Measurements from ENCODE around the gene RFESD. TPM values are rescaled to one million over a fixed set of nuclear protein-coding genes. Genes with fewer than 3 reads are reported as not detected.
A peak's percentile ranks its signal among the peaks of the same experiment; 100 is the strongest.
"Not testable (repeated sequence)": the region's sequence is repeated elsewhere in the genome, so short reads cannot be mapped to it uniquely, and the experiment has no call there.

RFESD gene
- total RNA-seq, 5 donors from 2014 or later (not counting 1 experiment from before 2014, with no cell fraction given), result 4.2 to 8.3 (median 5.6) TPM

GRCh38 chr5:95631991-95632675, 14.4 kb upstream of the RFESD start:
- H3K36me3 Mint-ChIP-seq, result peaks cover 2% of the 10 kb centered on the region
- CTCF ChIA-PET, result interaction anchor here (0.6 to 2.6 kb wide), 9 partner anchors 9 to 175 kb away, joined by 3 to 26 read pairs (median 4); partner anchors contain the start of genes RFESD (in 2 of the 2), ARSK (in 1 of the 2) and SKIC3 (in 1 of the 2)

DNA sequence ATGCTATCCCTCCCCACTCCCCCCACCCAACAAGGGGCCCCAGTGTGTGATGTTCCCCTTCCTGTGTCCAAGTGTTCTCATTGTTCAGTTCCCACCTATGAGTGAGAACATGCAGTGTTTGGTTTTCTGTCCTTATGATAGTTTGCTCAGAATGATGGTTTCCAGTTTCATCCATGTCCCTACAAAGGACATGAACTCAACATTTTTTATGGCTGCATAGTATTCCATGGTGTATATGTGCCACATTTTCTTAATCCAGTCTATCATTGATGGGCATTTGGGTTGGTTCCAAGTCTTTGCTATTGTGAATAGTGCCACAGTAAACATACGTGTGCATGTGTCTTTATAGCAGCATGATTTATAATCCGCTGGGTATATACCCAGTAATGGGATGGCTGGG, 13.6 kb upstream of the RFESD start:
- H3K4me1 ChIP-seq (ENCODE audit: control insufficient read depth in 1 of 2, extremely low read depth in 1 of 2, insufficient read depth in 2 of 2, low read length in 2 of 2), result peaks cover 7 to 11% of the 10 kb centered on the region in 2 experiments
- no CpG with 5 or more reads among the region's 2 CpGs for WGBS (ENCODE audit: insufficient coverage)
- H3K27me3 Mint-ChIP-seq; POLR2A ChIA-PET; H3K4me3 ChIP-seq (ENCODE audit: control insufficient read depth in 1 of 2, extremely low read depth in 1 of 2, low read length in 1 of 2); H3K4me3 Mint-ChIP-seq; H3K27ac ChIP-seq (ENCODE audit: low read length); ATAC-seq (replicated peaks in 1 of 4); H3K27me3 ChIP-seq (replicated peaks in 1 of 2; ENCODE audit: control insufficient read depth in 2 of 2, extremely low read depth in 1 of 2, insufficient read depth in 2 of 2, low read length in 1 of 2); H3K36me3 ChIP-seq (ENCODE audit: control insufficient read depth in 2 of 2, extremely low read depth in 1 of 2, insufficient read depth in 1 of 2, low read length in 1 of 2); H3K36me3 Mint-ChIP-seq; H3K9me3 ChIP-seq; DNase-seq; H3K9me3 Mint-ChIP-seq: not testable (repeated sequence)
- Mint-ChIP-seq H3K27ac (peak overlapping the region; percentile 61 to 69), H3K4me1 (peaks cover 24 to 31% (median 26%) of the 10 kb centered on the region in 3 donors)
- CTCF ChIA-PET, result interaction anchor here in 1 of 2 donors (2.6 kb wide), 1 partner anchor 10 kb away, joined by 26 read pairs; no protein-coding TSS in a partner anchor

More at GRCh38 chr5:95631991-95632675, 14.4 kb upstream of the RFESD start:
- peak overlapping the region; percentile 77 for H3K27ac ChIP-seq (ENCODE audit: low read length)
- peak overlapping the region in 2 of 3 donors; percentile 46 to 48 for H3K4me3 Mint-ChIP-seq
- ATAC-seq (replicated peaks in 1 of 4) (peak; percentile 99 to 100 (median 100)), DNase-seq (peak; percentile 37 to 80 (median 62))
- peak overlapping the region; percentile 90 to 98 for H3K27ac Mint-ChIP-seq
- no peak overlapping the region for H3K4me3 ChIP-seq (ENCODE audit: control insufficient read depth in 1 of 2, extremely low read depth in 1 of 2, low read length in 1 of 2)
- H3K9me3 ChIP-seq, result no peaks in the 10 kb centered on the region
- peaks cover 24 to 31% (median 26%) of the 10 kb centered on the region in 3 donors for H3K4me1 Mint-ChIP-seq
- no peaks in the 10 kb centered on the region for H3K36me3 ChIP-seq (ENCODE audit: control insufficient read depth in 2 of 2, extremely low read depth in 1 of 2, insufficient read depth in 1 of 2, low read length in 1 of 2)
- POLR2A ChIA-PET, result interaction anchor here (0.5 to 2.2 kb wide), 4 partner anchors 9 to 332 kb away, joined by 3 to 17 read pairs (median 8); partner anchors contain the start of gene RFESD (in 1 of the 2)
- no peaks in the 10 kb centered on the region for H3K27me3 Mint-ChIP-seq
- peaks cover 0 to 5% (median 0%) of the 10 kb centered on the region in 3 donors for H3K9me3 Mint-ChIP-seq
- peaks cover 7 to 11% of the 10 kb centered on the region in 2 experiments for H3K4me1 ChIP-seq (ENCODE audit: control insufficient read depth in 1 of 2, extremely low read depth in 1 of 2, insufficient read depth in 2 of 2, low read length in 2 of 2)
- H3K27me3 ChIP-seq (replicated peaks in 1 of 2; ENCODE audit: control insufficient read depth in 2 of 2, extremely low read depth in 1 of 2, insufficient read depth in 2 of 2, low read length in 1 of 2), result peaks cover 0 to 2% of the 10 kb centered on the region in 2 experiments
- WGBS (ENCODE audit: insufficient coverage), result 0% methylated on average over 1 of the region's 4 CpGs

- Histone ChIP-seq H3K4me3 (ENCODE audit: control insufficient read depth in 1 of 2, extremely low read depth in 1 of 2, low read length in 1 of 2) (no peak overlapping the region), H3K4me1 (ENCODE audit: control insufficient read depth in 1 of 2, extremely low read depth in 1 of 2, insufficient read depth in 2 of 2, low read length in 2 of 2) (peaks cover 7 to 11% of the 10 kb centered on the region in 2 experiments), H3K9me3 (no peaks in the 10 kb centered on the region), H3K36me3 (ENCODE audit: control insufficient read depth in 2 of 2, extremely low read depth in 1 of 2, insufficient read depth in 1 of 2, low read length in 1 of 2) (no peaks in the 10 kb centered on the region), H3K27ac (ENCODE audit: low read length) (no peak overlapping the region), H3K27me3 (replicated peaks in 1 of 2; ENCODE audit: control insufficient read depth in 2 of 2, extremely low read depth in 1 of 2, insufficient read depth in 2 of 2, low read length in 1 of 2) (peaks cover 0 to 2% of the 10 kb centered on the region in 2 experiments)
- POLR2A ChIA-PET, result no interaction called here
- peaks cover 3 to 6% of the 10 kb centered on the region in 2 donors for H3K27me3 Mint-ChIP-seq
- peaks cover 26 to 31% (median 30%) of the 10 kb centered on the region in 3 donors for H3K4me1 Mint-ChIP-seq
- H3K36me3 Mint-ChIP-seq, result peaks cover 2% of the 10 kb centered on the region
- no peak for DNase-seq
- WGBS (ENCODE audit: insufficient coverage), result no CpG with 5 or more reads among the region's 3 CpGs
- no peak overlapping the region for H3K4me3 Mint-ChIP-seq
- peak overlapping the region in 1 of 2 donors; percentile 52 for H3K27ac Mint-ChIP-seq
- CTCF ChIA-PET, result no interaction called here
- ATAC-seq (replicated peaks in 1 of 4), result no peak
- peaks cover 0 to 5% (median 0%) of the 10 kb centered on the region in 3 donors for H3K9me3 Mint-ChIP-seq
Observed at GRCh38 chr5:95633671-95634070, 12.9 kb upstream of the RFESD start.

DNA sequence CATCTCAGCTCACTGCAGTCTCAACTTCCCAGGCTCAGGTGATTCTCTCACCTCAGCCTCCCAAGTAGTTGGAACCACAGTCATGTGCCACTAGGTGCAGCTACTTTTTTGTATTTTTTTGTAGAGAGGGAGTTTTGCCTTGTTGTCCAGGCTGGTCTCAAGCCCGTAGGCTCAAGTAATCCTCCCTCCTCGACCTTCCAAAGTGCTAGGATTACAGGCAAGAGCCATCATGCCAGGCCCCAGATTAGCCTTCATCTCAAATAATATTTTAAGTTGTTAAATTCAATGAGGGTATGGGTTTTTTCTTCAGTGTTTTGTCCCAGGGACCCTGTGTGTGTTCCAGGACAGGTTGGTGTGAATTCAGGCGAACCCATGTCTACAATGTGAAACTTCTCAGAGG, 12.5 kb upstream of the RFESD start:
- H3K36me3 ChIP-seq (ENCODE audit: control insufficient read depth in 2 of 2, extremely low read depth in 1 of 2, insufficient read depth in 1 of 2, low read length in 1 of 2), result no peaks in the 10 kb centered on the region
- peaks cover 0 to 2% of the 10 kb centered on the region in 2 experiments for H3K27me3 ChIP-seq (replicated peaks in 1 of 2; ENCODE audit: control insufficient read depth in 2 of 2, extremely low read depth in 1 of 2, insufficient read depth in 2 of 2, low read length in 1 of 2)
- no peak for ATAC-seq (replicated peaks in 1 of 4)
- no peak overlapping the region for H3K4me3 ChIP-seq (ENCODE audit: control insufficient read depth in 1 of 2, extremely low read depth in 1 of 2, low read length in 1 of 2)
- peaks cover 7 to 11% of the 10 kb centered on the region in 2 experiments for H3K4me1 ChIP-seq (ENCODE audit: control insufficient read depth in 1 of 2, extremely low read depth in 1 of 2, insufficient read depth in 2 of 2, low read length in 2 of 2)
- no CpG with 5 or more reads among the region's 3 CpGs for WGBS (ENCODE audit: insufficient coverage)
- Mint-ChIP-seq H3K36me3 (peaks cover 2% of the 10 kb centered on the region), H3K4me3 (no peak overlapping the region), H3K27me3 (peaks cover 4 to 9% of the 10 kb centered on the region in 2 donors), H3K9me3 (peaks cover 0 to 5% (median 0%) of the 10 kb centered on the region in 3 donors), H3K27ac (no peak overlapping the region), H3K4me1 (peaks cover 26 to 33% (median 31%) of the 10 kb centered on the region in 3 donors)
- H3K27ac ChIP-seq (ENCODE audit: low read length), result no peak overlapping the region
- ChIA-PET CTCF (no interaction called here), POLR2A (no interaction called here)
- DNase-seq, result no peak
- H3K9me3 ChIP-seq, result no peaks in the 10 kb centered on the region

GRCh38 chr5:95638632-95639031, 7.9 kb upstream of the RFESD start:
- Histone ChIP-seq H3K4me1 (ENCODE audit: control insufficient read depth in 1 of 2, extremely low read depth in 1 of 2, insufficient read depth in 2 of 2, low read length in 2 of 2) (no peaks in the 10 kb centered on the region), H3K9me3 (no peaks in the 10 kb centered on the region), H3K27me3 (replicated peaks in 1 of 2; ENCODE audit: control insufficient read depth in 2 of 2, extremely low read depth in 1 of 2, insufficient read depth in 2 of 2, low read length in 1 of 2) (peaks cover 0 to 2% of the 10 kb centered on the region in 2 experiments), H3K36me3 (ENCODE audit: control insufficient read depth in 2 of 2, extremely low read depth in 1 of 2, insufficient read depth in 1 of 2, low read length in 1 of 2) (no peaks in the 10 kb centered on the region), H3K27ac (ENCODE audit: low read length) (no peak overlapping the region), H3K4me3 (ENCODE audit: control insufficient read depth in 1 of 2, extremely low read depth in 1 of 2, low read length in 1 of 2) (no peak overlapping the region)
- H3K4me3 Mint-ChIP-seq, result no peak overlapping the region
- H3K4me1 Mint-ChIP-seq, result peaks cover 2 to 9% (median 3%) of the 10 kb centered on the region in 3 donors
- H3K27ac Mint-ChIP-seq, result no peak overlapping the region
- no peaks in the 10 kb centered on the region for H3K9me3 Mint-ChIP-seq
- DNase-seq (no peak), ATAC-seq (replicated peaks in 1 of 4) (no peak)
- ChIA-PET POLR2A (no interaction called here), CTCF (no interaction called here)
- no peaks in the 10 kb centered on the region for H3K36me3 Mint-ChIP-seq
- WGBS (ENCODE audit: insufficient coverage), result 62% methylated on average over 3 of the region's 3 CpGs
- peaks cover 8 to 9% of the 10 kb centered on the region in 2 donors for H3K27me3 Mint-ChIP-seq

DNA sequence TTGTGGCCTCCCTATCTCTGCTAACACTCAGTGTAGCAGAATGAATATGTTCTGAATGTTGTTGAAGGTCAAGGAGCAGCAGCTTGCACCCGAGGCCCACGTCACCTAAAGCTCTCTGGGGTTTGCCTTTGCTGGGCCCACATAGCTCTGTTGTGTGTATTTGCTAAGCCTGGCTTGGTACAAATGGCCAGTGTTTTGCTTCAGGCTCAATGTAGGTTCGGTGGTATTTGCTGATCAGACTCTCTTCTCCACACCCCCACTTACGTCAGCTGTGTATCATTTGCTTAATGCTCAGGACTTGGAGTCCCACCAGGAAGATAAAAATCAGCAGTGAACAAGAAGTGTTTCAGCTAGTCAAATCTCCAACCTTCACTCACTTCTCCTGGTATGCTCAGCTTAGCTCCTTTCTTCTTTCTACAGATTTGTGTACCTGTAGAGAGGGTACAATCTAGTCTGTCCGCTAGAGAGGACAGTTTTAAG, 4.8 kb upstream of the RFESD start:
- H3K4me3 ChIP-seq (ENCODE audit: control insufficient read depth in 1 of 2, extremely low read depth in 1 of 2, low read length in 1 of 2), result no peak overlapping the region
- Mint-ChIP-seq H3K4me1 (peaks cover 17 to 31% (median 22%) of the 10 kb centered on the region in 3 donors), H3K4me3 (no peak overlapping the region), H3K27ac (no peak overlapping the region), H3K27me3 (peaks cover 8 to 9% of the 10 kb centered on the region in 2 donors), H3K9me3 (no peaks in the 10 kb centered on the region), H3K36me3 (no peaks in the 10 kb centered on the region)
- peaks cover 6 to 11% of the 10 kb centered on the region in 2 experiments for H3K4me1 ChIP-seq (ENCODE audit: control insufficient read depth in 1 of 2, extremely low read depth in 1 of 2, insufficient read depth in 2 of 2, low read length in 2 of 2)
- ChIA-PET POLR2A (no interaction called here), CTCF (interaction anchor here (0.6 to 1.7 kb wide), 5 partner anchors 10 to 139 kb away, joined by 3 to 5 read pairs (median 4); no protein-coding TSS in a partner anchor)
- ATAC-seq (replicated peaks in 1 of 4) (no peak), DNase-seq (no peak)
- H3K27ac ChIP-seq (ENCODE audit: low read length), result no peak overlapping the region
- H3K27me3 ChIP-seq (replicated peaks in 1 of 2; ENCODE audit: control insufficient read depth in 2 of 2, extremely low read depth in 1 of 2, insufficient read depth in 2 of 2, low read length in 1 of 2), result no peaks in the 10 kb centered on the region
- H3K9me3 ChIP-seq, result no peaks in the 10 kb centered on the region
- 80% methylated on average over 1 of the region's 5 CpGs for WGBS (ENCODE audit: insufficient coverage)
- H3K36me3 ChIP-seq (ENCODE audit: control insufficient read depth in 2 of 2, extremely low read depth in 1 of 2, insufficient read depth in 1 of 2, low read length in 1 of 2), result no peaks in the 10 kb centered on the region

Measured in T-cell (primary cell).